Measurements from ENCODE around the gene CARS1. TPM values are rescaled to one million over a fixed set of nuclear protein-coding genes. Genes with fewer than 3 reads are reported as not detected.

The CARS1 gene
- total and polyA plus RNA-seq, 2 donors (not counting 1 experiment from before 2014, with no cell fraction given), result 31.3 to 49.5 TPM

GRCh38 chr11:3051196-3052108 lies 5.8 kb downstream of the CARS1 start:
- POLR2A ChIA-PET, result no interaction called here
- H3K36me3 ChIP-seq (replicated peaks in 1 of 2; ENCODE audit: control extremely low read depth in 1 of 2, control insufficient read depth in 1 of 2, extremely low read depth in 1 of 2, insufficient read depth in 2 of 2, low read length in 1 of 2), result peaks cover 0 to 12% of the 10 kb centered on the region in 2 experiments

More at GRCh38 chr11:3051196-3052108, 5.8 kb downstream of the CARS1 start:
- intact Hi-C loops (cut with micrococcal nuclease), result loop anchor here (10.0 kb wide), 1 partner anchor 147 kb away; a partner anchor contains a TSS
- no peak for TF ChIP-seq EZH2 (IDR thresholded peaks at IDR 0.05; ENCODE audit: borderline replicate concordance, insufficient read depth, low read depth, low read length, poor library complexity, severe bottlenecking)
- TF ChIP-seq, protein P1, sequence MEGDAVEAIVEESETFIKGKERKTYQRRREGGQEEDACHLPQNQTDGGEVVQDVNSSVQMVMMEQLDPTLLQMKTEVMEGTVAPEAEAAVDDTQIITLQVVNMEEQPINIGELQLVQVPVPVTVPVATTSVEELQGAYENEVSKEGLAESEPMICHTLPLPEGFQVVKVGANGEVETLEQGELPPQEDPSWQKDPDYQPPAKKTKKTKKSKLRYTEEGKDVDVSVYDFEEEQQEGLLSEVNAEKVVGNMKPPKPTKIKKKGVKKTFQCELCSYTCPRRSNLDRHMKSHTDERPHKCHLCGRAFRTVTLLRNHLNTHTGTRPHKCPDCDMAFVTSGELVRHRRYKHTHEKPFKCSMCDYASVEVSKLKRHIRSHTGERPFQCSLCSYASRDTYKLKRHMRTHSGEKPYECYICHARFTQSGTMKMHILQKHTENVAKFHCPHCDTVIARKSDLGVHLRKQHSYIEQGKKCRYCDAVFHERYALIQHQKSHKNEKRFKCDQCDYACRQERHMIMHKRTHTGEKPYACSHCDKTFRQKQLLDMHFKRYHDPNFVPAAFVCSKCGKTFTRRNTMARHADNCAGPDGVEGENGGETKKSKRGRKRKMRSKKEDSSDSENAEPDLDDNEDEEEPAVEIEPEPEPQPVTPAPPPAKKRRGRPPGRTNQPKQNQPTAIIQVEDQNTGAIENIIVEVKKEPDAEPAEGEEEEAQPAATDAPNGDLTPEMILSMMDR (IDR thresholded peaks at IDR 0.05), result no peak
- no peak for ATAC-seq (ENCODE audit: low read depth)
- Histone ChIP-seq H3K4me1 (ENCODE audit: control insufficient read depth in 2 of 2, insufficient read depth in 2 of 2, low read length in 2 of 2) (peaks cover 23 to 44% of the 10 kb centered on the region in 2 donors), H3K27ac (ENCODE audit: low read length in 2 of 2) (no peak overlapping the region), H3K27me3 (replicated peaks in 1 of 4; ENCODE audit: control extremely low read depth in 1 of 4, control insufficient read depth in 3 of 4, insufficient read depth in 4 of 4, low read length in 3 of 4) (no peaks in the 10 kb centered on the region), H3K4me2 (replicated peaks; ENCODE audit: low read depth, low read length, poor library complexity, severe bottlenecking) (peak overlapping the region; percentile 43), H2AFZ (ENCODE audit: insufficient read depth, low read depth, low read length, poor library complexity, severe bottlenecking) (no peak overlapping the region), H3K4me3 (ENCODE audit: control extremely low read depth in 1 of 5, extremely low read depth in 1 of 5, insufficient read depth in 1 of 5, low read depth in 2 of 5, low read length in 4 of 5) (no peak overlapping the region), H3K9me3 (ENCODE audit: control extremely low read depth in 1 of 3, control insufficient read depth in 2 of 3, insufficient read depth in 1 of 3, low read length in 2 of 3) (no peaks in the 10 kb centered on the region), H3K9ac (ENCODE audit: low read length) (no peak overlapping the region), H3K79me2 (ENCODE audit: control insufficient read depth, insufficient read depth, low read length) (peaks cover 97% of the 10 kb centered on the region), H4K20me1 (ENCODE audit: control insufficient read depth, insufficient read depth, low read length, poor library complexity, severe bottlenecking) (peaks cover 89% of the 10 kb centered on the region)
- Mint-ChIP-seq H3K9me3 (ENCODE audit: insufficient read depth) (no peaks in the 10 kb centered on the region), H3K27me3 (no peaks in the 10 kb centered on the region), H3K27ac (peak overlapping the region; percentile 42), H3K4me3 (peak overlapping the region; percentile 42), H3K4me1 (peaks cover 57% of the 10 kb centered on the region)
- 61% methylated on average over 7 of the region's 13 CpGs for WGBS (ENCODE audit: insufficient coverage)
- CTCF ChIA-PET, result interaction anchor here (1.0 to 11.4 kb wide), 6 partner anchors 14 to 518 kb away, joined by 3 to 106 read pairs (median 4); no protein-coding TSS in a partner anchor
- DNase-seq, result no peak

Measured in B cell (primary cell).